K562 (cell line): Measurements from ENCODE around the gene USP10. TPM values are rescaled to one million over a fixed set of nuclear protein-coding genes. Genes with fewer than 3 reads are reported as not detected.

Source experiments
- ATF2 ChIP-seq: sonication (generic); formaldehyde crosslinking; IDR thresholded peaks from 2 replicates; pipeline ENCODE4 v1.8.1; 2022; ENCODE audit warnings: missing genetic modification reagents
- CHCHD3 ChIP-seq: fragments of 250-450 bp; sonication (Bioruptor Pico); IDR thresholded peaks from 2 replicates; pipeline ENCODE4 v2.1.2; 2022; ENCODE audit warnings: mild to moderate bottlenecking
- EP400 ChIP-seq: fragments of 450-650 bp; IDR thresholded peaks from 2 replicates; pipeline ENCODE4 v1.6.1; 2017; ENCODE audit warnings: antibody characterized with exemption, mild to moderate bottlenecking, moderate library complexity
- FOXA3 ChIP-seq, 2 experiments: fragments of 450-650 bp in 1 of 2; sonication (generic) in 1 of 2; formaldehyde crosslinking; IDR thresholded peaks in 1 of 2; conservative IDR thresholded peaks in 1 of 2; 2 replicates each; pipeline versions ENCODE4 v1.4.0 to v1.8.0; 2020 to 2022; ENCODE audit warnings: mild to moderate bottlenecking in 2 of 2, missing genetic modification reagents in 1 of 2
- KDM2B ChIP-seq: fragments of 250-450 bp; sonication (Bioruptor Pico); IDR thresholded peaks from 2 replicates; pipeline ENCODE4 v1.8.0; 2021; ENCODE audit warnings: mild to moderate bottlenecking, moderate library complexity
- KHSRP ChIP-seq: fragments of 450-650 bp; IDR thresholded peaks from 2 replicates; pipeline ENCODE4 v1.6.1; 2017
- KLF10 ChIP-seq: fragments of 250-450 bp; sonication (Bioruptor Pico); IDR thresholded peaks from 2 replicates; pipeline ENCODE4 v1.6.1; 2021; ENCODE audit warnings: matching md5 sums
- MBD2 ChIP-seq: sonication (generic); IDR thresholded peaks from 2 replicates; pipeline ENCODE4 v1.6.1; 2016; ENCODE audit warnings: low read depth, borderline replicate concordance
- MYC ChIP-seq, 2 experiments: fragments of 250-450 bp in 1 of 2; sonication (Bioruptor Pico) in 1 of 2; IDR thresholded peaks; 2 replicates each; pipeline versions ENCODE4 v1.5.1 to v1.6.1; 2012 to 2021; ENCODE audit warnings: low read depth in 2 of 2, borderline replicate concordance in 1 of 2, improper control_type of control experiment in 1 of 2, low read length in 1 of 2, mild to moderate bottlenecking in 1 of 2, moderate library complexity in 1 of 2
- POLR2H ChIP-seq: IDR thresholded peaks from 2 replicates; pipeline ENCODE4 v1.6.1; 2016; ENCODE audit warnings: missing genetic modification characterization, low read depth, mild to moderate bottlenecking, control low read depth, missing compliant biosample characterization, moderate library complexity
- RBM22 ChIP-seq: fragments of 200-400 bp; formaldehyde crosslinking; IDR thresholded peaks from 2 replicates; pipeline ENCODE4 v1.6.1; 2018; ENCODE audit warnings: low read length, low read depth; ENCODE audit not compliant: poor library complexity, severe bottlenecking
- SAFB ChIP-seq: fragments of 200-400 bp; formaldehyde crosslinking; IDR thresholded peaks from 2 replicates; pipeline ENCODE4 v1.6.1; 2017; ENCODE audit warnings: low read depth, low read length, borderline replicate concordance
- SIN3A ChIP-seq, 2 experiments: fragments of 150-350 bp in 1 of 2; IDR thresholded peaks; 2 replicates each; pipeline ENCODE4 v1.6.1; 2011 to 2016; ENCODE audit warnings: borderline replicate concordance in 2 of 2, low read depth in 2 of 2, low read length in 2 of 2, mild to moderate bottlenecking in 2 of 2, moderate library complexity in 2 of 2; ENCODE audit not compliant: control insufficient read depth in 1 of 2
- SMAD2 ChIP-seq: fragments of 150-350 bp; IDR thresholded peaks from 2 replicates; pipeline ENCODE4 v1.6.1; 2014; ENCODE audit warnings: low read depth, mild to moderate bottlenecking, low read length
- U2AF1 ChIP-seq: fragments of 200-400 bp; formaldehyde crosslinking; optimal IDR thresholded peaks from 2 replicates; pipeline ENCODE3; 2017; ENCODE audit warnings: mild to moderate bottlenecking, low read depth, low read length, moderate library complexity
- U2AF2 ChIP-seq: fragments of 200-400 bp; formaldehyde crosslinking; optimal IDR thresholded peaks from 2 replicates; pipeline ENCODE3; 2017; ENCODE audit warnings: low read depth, mild to moderate bottlenecking, low read length
- ZBTB12 ChIP-seq: fragments of 250-450 bp; sonication (Bioruptor Pico); IDR thresholded peaks from 2 replicates; pipeline ENCODE4 v1.4.0; 2020
- ZBTB5 ChIP-seq: fragments of 450-650 bp; IDR thresholded peaks from 2 replicates; pipeline ENCODE4 v1.6.1; 2017; ENCODE audit warnings: antibody characterized with exemption
- ZFX ChIP-seq: sonication (generic); formaldehyde crosslinking; IDR thresholded peaks from 2 replicates; pipeline ENCODE4 v1.8.0; 2022; ENCODE audit warnings: mild to moderate bottlenecking, missing genetic modification reagents, moderate library complexity
- polyA plus RNA-seq, 8 experiments: library from polyadenylated mRNA; depleted of rRNA in 4 of 8; stranded (reverse) in 5 of 8; unstranded in 3 of 8; fragments of >200 nt; fragmentation: Nextera tagmentation in 2 of 8; fragmentation: Illumina TruSeq in 1 of 8; extraction: Ambion mirVana in 2 of 8; extraction: Trizol in 1 of 8; gene quantifications; 2 replicates each; pipeline versions ENCODE4 v1.2.1 to v1.2.3, GENCODE V29; 2011 to 2014; ENCODE audit warnings: inconsistent platforms in 1 of 8, missing spikeins in 1 of 8
- total RNA-seq, 7 experiments: library from RNA; depleted of rRNA in 6 of 7; stranded (reverse); fragments of >200 nt in 6 of 7; fragmentation: Illumina TruSeq in 2 of 7; extraction: Trizol in 2 of 7; gene quantifications; 2 replicates each; pipeline versions ENCODE4 v1.2.1 to v1.2.3, GENCODE V29; 2011 to 2021; ENCODE audit warnings: low replicate concordance in 1 of 7
- TF ChIP-seq, protein P1 (sequence below): fragments of 250-450 bp; sonication (Bioruptor Pico); IDR thresholded peaks from 2 replicates; pipeline ENCODE4 v1.9.0; 2021; ENCODE audit warnings: mild to moderate bottlenecking, inconsistent platforms

The USP10 gene
- total and polyA plus RNA-seq, 9 of the 15 experiments (the other 6 are each of a cell fraction or from before 2014, with no cell fraction given): 61.7 to 197 (median 116) TPM

- TF ChIP-seq RBM22 (peak; percentile 3), FOXA3 (CRISPR knock-in tag; conservative IDR thresholded peaks at IDR 0.05 in 1 of 2, IDR thresholded peaks at IDR 0.05 in 1 of 2) (no peak), POLR2H (no peak), SMAD2 (no peak), SIN3A (IDR thresholded peaks at IDR 0.05; ENCODE audit: borderline replicate concordance in 2 of 2, control insufficient read depth in 1 of 2, low read depth in 2 of 2, low read length in 2 of 2) (peak in 1 of 2 experiments; percentile 83; a peak in 3 of 4 replicates), MBD2 (0 out of 2 replicates have a peak, but pooled peaks have one; percentile 36), EP400 (peak; percentile 67; the same call in 1 of the 2 replicates), MYC (IDR thresholded peaks at IDR 0.05; ENCODE audit: low read depth, low read length) (peak; percentile 87), MYC (CRISPR knock-in tag; IDR thresholded peaks at IDR 0.05; ENCODE audit: borderline replicate concordance, low read depth) (no peak), ZBTB5 (no peak), KHSRP (no peak), ZFX (CRISPR knock-in tag) (peak; percentile 76), SAFB (0 out of 2 replicates have a peak, but pooled peaks have one; percentile 41), CHCHD3 (no peak), ATF2 (CRISPR knock-in tag) (no peak), U2AF2 (no peak), ZBTB12 (CRISPR knock-in tag) (no peak), U2AF1 (peak; percentile 48), KLF10 (CRISPR knock-in tag) (no peak), KDM2B (CRISPR knock-in tag) (0 out of 2 replicates have a peak, but pooled peaks have one; percentile 73)
- TF ChIP-seq, protein P1, sequence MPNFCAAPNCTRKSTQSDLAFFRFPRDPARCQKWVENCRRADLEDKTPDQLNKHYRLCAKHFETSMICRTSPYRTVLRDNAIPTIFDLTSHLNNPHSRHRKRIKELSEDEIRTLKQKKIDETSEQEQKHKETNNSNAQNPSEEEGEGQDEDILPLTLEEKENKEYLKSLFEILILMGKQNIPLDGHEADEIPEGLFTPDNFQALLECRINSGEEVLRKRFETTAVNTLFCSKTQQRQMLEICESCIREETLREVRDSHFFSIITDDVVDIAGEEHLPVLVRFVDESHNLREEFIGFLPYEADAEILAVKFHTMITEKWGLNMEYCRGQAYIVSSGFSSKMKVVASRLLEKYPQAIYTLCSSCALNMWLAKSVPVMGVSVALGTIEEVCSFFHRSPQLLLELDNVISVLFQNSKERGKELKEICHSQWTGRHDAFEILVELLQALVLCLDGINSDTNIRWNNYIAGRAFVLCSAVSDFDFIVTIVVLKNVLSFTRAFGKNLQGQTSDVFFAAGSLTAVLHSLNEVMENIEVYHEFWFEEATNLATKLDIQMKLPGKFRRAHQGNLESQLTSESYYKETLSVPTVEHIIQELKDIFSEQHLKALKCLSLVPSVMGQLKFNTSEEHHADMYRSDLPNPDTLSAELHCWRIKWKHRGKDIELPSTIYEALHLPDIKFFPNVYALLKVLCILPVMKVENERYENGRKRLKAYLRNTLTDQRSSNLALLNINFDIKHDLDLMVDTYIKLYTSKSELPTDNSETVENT: peak; percentile 83; the same call in 1 of the 2 replicates
Observed at GRCh38 chr16:84699712-84700445, at the start of gene USP10 (continued).
